GM21390 (cell line): ENCODE results near the gene LCN10.
"Not testable (repeated sequence)": the region's sequence is repeated elsewhere in the genome, so short reads cannot be mapped to it uniquely, and the experiment has no call there.

ENCODE experiments used
- ATAC-seq: cut with Tn5 transposase; IDR thresholded peaks from one replicate; pipeline ENCODE4 v1.9.1; 2021; ENCODE audit not compliant: unreplicated experiment

Gene LCN10

GRCh38 chr9:136773386-136774044, 30.8 kb upstream of the LCN10 start:
- no peak for ATAC-seq

GRCh38 chr9:136771907-136772415, 29.2 kb upstream of the LCN10 start:
- no peak for ATAC-seq

- ATAC-seq = no peak
Observed at GRCh38 chr9:136769710-136770191, 27.0 kb upstream of the LCN10 start.

- not testable (repeated sequence) for ATAC-seq
Observed at GRCh38 chr9:136766410-136767120, 23.8 kb upstream of the LCN10 start.

- peak; percentile 70 for ATAC-seq
Observed at GRCh38 chr9:136765745-136766409, 23.1 kb upstream of the LCN10 start.

GRCh38 chr9:136765041-136765440, 22.3 kb upstream of the LCN10 start:
- ATAC-seq = no peak

- ATAC-seq = no peak
Observed at GRCh38 chr9:136764301-136764891, 21.7 kb upstream of the LCN10 start, which contains the start of gene LCN15. TSS of gene LCN15 (minus strand) at chr9:136764518. CDS start at chr9:136764488, 30 bp downstream.

- ATAC-seq = no peak
Observed at GRCh38 chr9:136763649-136764035, 20.9 kb upstream of the LCN10 start.

- no peak for ATAC-seq
Observed at GRCh38 chr9:136762915-136763648, 20.3 kb upstream of the LCN10 start.

- ATAC-seq = no peak
Observed at GRCh38 chr9:136762221-136762691, 19.5 kb upstream of the LCN10 start.

GRCh38 chr9:136761545-136761981, 18.8 kb upstream of the LCN10 start:
- no peak for ATAC-seq

- not testable (repeated sequence) for ATAC-seq
Observed at GRCh38 chr9:136760834-136761544, 18.2 kb upstream of the LCN10 start.

GRCh38 chr9:136760424-136760823, 17.7 kb upstream of the LCN10 start:
- ATAC-seq = no peak

GRCh38 chr9:136759436-136760325, 16.9 kb upstream of the LCN10 start:
- no peak for ATAC-seq

- ATAC-seq = no peak
Observed at GRCh38 chr9:136759001-136759400, 16.3 kb upstream of the LCN10 start.

- no peak for ATAC-seq
Observed at GRCh38 chr9:136757751-136758140, 15.0 kb upstream of the LCN10 start.

GRCh38 chr9:136757328-136757727, 14.6 kb upstream of the LCN10 start:
- no peak for ATAC-seq

GRCh38 chr9:136756836-136757235, 14.1 kb upstream of the LCN10 start:
- no peak for ATAC-seq

GRCh38 chr9:136756134-136756438, 13.3 kb upstream of the LCN10 start:
- ATAC-seq = no peak
